ENCODE results near the gene MRPL33. TPM values are rescaled to one million over a fixed set of nuclear protein-coding genes. Genes with fewer than 3 reads are reported as not detected.

Gene MRPL33
- total and polyA plus RNA-seq, 2 of the 13 experiments (the other 11 are each of a cell fraction or from before 2014, with no cell fraction given): 69.7 to 218 TPM

DNA sequence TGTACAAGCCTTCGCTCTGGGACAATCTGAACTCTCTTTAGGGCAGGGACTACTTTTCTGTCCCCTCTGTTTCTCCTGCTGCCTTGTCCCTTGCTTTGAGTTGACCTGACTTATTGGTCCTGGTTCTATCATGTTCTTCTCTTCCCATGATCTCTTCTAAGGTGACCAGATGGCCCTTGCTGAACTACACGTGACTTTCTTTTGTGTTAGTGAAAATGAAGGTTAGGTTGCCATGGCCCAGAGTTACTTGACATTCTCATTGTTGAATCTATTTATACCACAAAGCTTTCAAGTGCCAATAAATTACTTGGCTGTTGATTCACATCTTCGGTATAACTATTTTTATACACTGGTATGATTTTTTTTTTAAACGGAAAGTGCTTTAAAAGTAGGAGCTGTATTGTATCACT, 24.4 kb downstream of the MRPL33 start:
- ATAC-seq: no peak; the same call in 2 of the 3 replicates
- POLR2A ChIA-PET: interaction anchor here (1.2 to 1.6 kb wide), 4 partner anchors 25 to 595 kb away, joined by 3 to 6 read pairs (median 4); partner anchors contain the start of gene MRPL33
- CTCF ChIA-PET (ENCODE audit: low intra/inter-chr PET ratio, low total read pairs): no interaction called here

More for the DNA sequence above, 24.4 kb downstream of the MRPL33 start:
- in situ Hi-C loops (cut with HindIII; ENCODE audit: extremely low pct_ligation_motif_present, low pct_unique_long_range_greater_than_20kb) (no loop called here), intact Hi-C loops (cut with micrococcal nuclease; ENCODE audit: unreplicated experiment) (no loop called here)
- H3K36me3 ChIP-seq (replicated peaks in 1 of 2; ENCODE audit: control insufficient read depth in 1 of 2, insufficient read depth in 2 of 2, low read length in 2 of 2): no peaks in the 10 kb centered on the region
- H4K20me1 ChIP-seq (ENCODE audit: insufficient read depth, low read length): no peaks in the 10 kb centered on the region
- H3K79me2 ChIP-seq (ENCODE audit: insufficient read depth, low read length): no peaks in the 10 kb centered on the region
- H3K4me2 ChIP-seq (ENCODE audit: low read depth, low read length): peak overlapping the region; percentile 59
- H3K4me3 ChIP-seq (replicated peaks in 1 of 3; ENCODE audit: insufficient read depth in 1 of 3, low read depth in 2 of 3, low read length in 3 of 3): no peak overlapping the region
- no peaks in the 10 kb centered on the region for H3K9me3 ChIP-seq (ENCODE audit: low read length)
- WGBS (ENCODE audit: low lambda C conversion rate): 92% methylated on average over 4 of the region's 4 CpGs
- BruUV-seq (replicated peaks): no TSS peak
- TF ChIP-seq GATAD1 (CRISPR knock-in tag; IDR thresholded peaks at IDR 0.05) (peak; percentile 7; the same call in 1 of the 2 replicates), ZBTB7B (CRISPR knock-in tag; IDR thresholded peaks at IDR 0.05) (0 out of 2 replicates have a peak, but pooled peaks have one; percentile 10), RCOR2 (CRISPR knock-in tag; IDR thresholded peaks at IDR 0.05) (0 out of 2 replicates have a peak, but pooled peaks have one; percentile 9), ELF3 (CRISPR knock-in tag; IDR thresholded peaks at IDR 0.05) (0 out of 2 replicates have a peak, but pooled peaks have one; percentile 2), ZNF792 (CRISPR knock-in tag; IDR thresholded peaks at IDR 0.05) (0 out of 2 replicates have a peak, but pooled peaks have one; percentile 0), IRF2 (CRISPR knock-in tag; IDR thresholded peaks at IDR 0.05) (0 out of 2 replicates have a peak, but pooled peaks have one; percentile 2), MEF2D (CRISPR knock-in tag; IDR thresholded peaks at IDR 0.05) (no peak), NFE2L2 (IDR thresholded peaks at IDR 0.05; ENCODE audit: low read length) (no peak), ZNF275 (CRISPR knock-in tag; IDR thresholded peaks at IDR 0.05; ENCODE audit: borderline replicate concordance) (no peak), SP2 (CRISPR knock-in tag; IDR thresholded peaks at IDR 0.05) (no peak), SSRP1 (CRISPR knock-in tag; IDR thresholded peaks at IDR 0.05) (no peak)
- TF ChIP-seq, protein P1, sequence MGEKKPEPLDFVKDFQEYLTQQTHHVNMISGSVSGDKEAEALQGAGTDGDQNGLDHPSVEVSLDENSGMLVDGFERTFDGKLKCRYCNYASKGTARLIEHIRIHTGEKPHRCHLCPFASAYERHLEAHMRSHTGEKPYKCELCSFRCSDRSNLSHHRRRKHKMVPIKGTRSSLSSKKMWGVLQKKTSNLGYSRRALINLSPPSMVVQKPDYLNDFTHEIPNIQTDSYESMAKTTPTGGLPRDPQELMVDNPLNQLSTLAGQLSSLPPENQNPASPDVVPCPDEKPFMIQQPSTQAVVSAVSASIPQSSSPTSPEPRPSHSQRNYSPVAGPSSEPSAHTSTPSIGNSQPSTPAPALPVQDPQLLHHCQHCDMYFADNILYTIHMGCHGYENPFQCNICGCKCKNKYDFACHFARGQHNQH (CRISPR knock-in tag; IDR thresholded peaks at IDR 0.05): 0 out of 2 replicates have a peak, but pooled peaks have one; percentile 7
- no peak for DNase-seq (ENCODE audit: low spot score)
- peak overlapping the region; percentile 62 for H2AFZ ChIP-seq (ENCODE audit: low read length)
- no peak overlapping the region for H3K9ac ChIP-seq (ENCODE audit: insufficient read depth, low read depth, low read length)
- peaks cover 41% of the 10 kb centered on the region for H3K4me1 ChIP-seq (ENCODE audit: insufficient read depth, low read length)
- H3K27ac ChIP-seq (ENCODE audit: extremely low read length, insufficient read depth, low read length): peak overlapping the region; percentile 58
- H3K27me3 ChIP-seq (ENCODE audit: control insufficient read depth in 1 of 2, insufficient read depth in 2 of 2, low read length in 2 of 2): no peaks in the 10 kb centered on the region
- FAIRE-seq: no peak
